Activated CD4-positive, alpha-beta T cell treated with anti-CD3 and anti-CD28 coated beads, Interleukin-2, Interleukin-4, amounts not matched to agents 100 ng/mL and 50 ng/mL, durations not matched to agents 16 hours and 8 hours (primary cell): ENCODE data around the gene SLC44A3.

Experiments used
- DNase-seq: peaks from one replicate; pipeline ENCODE4 v3.0.0-alpha.2; 2020; ENCODE audit warnings: low spot score

SLC44A3 gene

GRCh38 chr1:94875794-94876193 is 55.6 kb downstream of the SLC44A3 start:
- DNase-seq: no peak

GRCh38 chr1:94876362-94876761 is 56.2 kb downstream of the SLC44A3 start:
- no peak for DNase-seq

- DNase-seq: no peak
These were observed 58.2 kb downstream of the SLC44A3 start for GRCh38 chr1:94878329-94878728.

GRCh38 chr1:94883691-94884090 is 63.5 kb downstream of the SLC44A3 start:
- DNase-seq: no peak

- DNase-seq: no peak
These were observed 63.9 kb downstream of the SLC44A3 start for GRCh38 chr1:94884106-94884505.

GRCh38 chr1:94884507-94884906 is 64.3 kb downstream of the SLC44A3 start:
- DNase-seq: no peak

- no peak for DNase-seq
These were observed 66.2 kb downstream of the SLC44A3 start for GRCh38 chr1:94886361-94886760.

- no peak for DNase-seq
These were observed 66.9 kb downstream of the SLC44A3 start for GRCh38 chr1:94887106-94887505.

- no peak for DNase-seq
These were observed 67.5 kb downstream of the SLC44A3 start for GRCh38 chr1:94887603-94888171.

- no peak for DNase-seq
These were observed 68.0 kb downstream of the SLC44A3 start for GRCh38 chr1:94888201-94888600.

GRCh38 chr1:94892604-94893254 is 72.6 kb downstream of the SLC44A3 start:
- no peak for DNase-seq

GRCh38 chr1:94894630-94895029 is 74.5 kb downstream of the SLC44A3 start:
- DNase-seq: no peak

- no peak for DNase-seq
These were observed 75.4 kb downstream of the SLC44A3 start for GRCh38 chr1:94895518-94895917.

GRCh38 chr1:94898491-94899385 is 78.6 kb downstream of the SLC44A3 start:
- DNase-seq: no peak

GRCh38 chr1:94899756-94900155 is 79.6 kb downstream of the SLC44A3 start:
- no peak for DNase-seq

- DNase-seq: no peak
These were observed 81.7 kb downstream of the SLC44A3 start for GRCh38 chr1:94901841-94902240.

GRCh38 chr1:94903280-94904009 is 83.3 kb downstream of the SLC44A3 start:
- DNase-seq: no peak

- DNase-seq: no peak
These were observed 85.0 kb downstream of the SLC44A3 start for GRCh38 chr1:94905207-94905606.

- no peak for DNase-seq
These were observed 86.2 kb downstream of the SLC44A3 start for GRCh38 chr1:94906382-94906781.

- DNase-seq: no peak
These were observed 87.0 kb downstream of the SLC44A3 start for GRCh38 chr1:94907136-94907535.

- DNase-seq: no peak
These were observed 88.0 kb downstream of the SLC44A3 start for GRCh38 chr1:94908190-94908589.

- DNase-seq: no peak
These were observed 88.8 kb downstream of the SLC44A3 start for GRCh38 chr1:94908965-94909364.
